SU-DHL-6 (cell line): ENCODE data around the gene TTC16.

ENCODE experiments used
- EZH2phosphoT487 ChIP-seq: fragments of 200-600 bp; sonication (generic), shearing (Covaris generic); conservative IDR thresholded peaks from 2 replicates; pipeline ENCODE4 v1.6.1; 2018; ENCODE audit warnings: mild to moderate bottlenecking, antibody characterized with exemption, low read length, moderate library complexity, mixed read lengths
- TF ChIP-seq, protein P1 (sequence below): fragments of 200-600 bp; sonication (generic); IDR thresholded peaks from one replicate; pipeline ENCODE4 v1.5.1; 2017; ENCODE audit warnings: antibody characterized with exemption, mild to moderate bottlenecking, low read length, moderate library complexity; ENCODE audit not compliant: insufficient read depth, poor library complexity, severe bottlenecking

DNA sequence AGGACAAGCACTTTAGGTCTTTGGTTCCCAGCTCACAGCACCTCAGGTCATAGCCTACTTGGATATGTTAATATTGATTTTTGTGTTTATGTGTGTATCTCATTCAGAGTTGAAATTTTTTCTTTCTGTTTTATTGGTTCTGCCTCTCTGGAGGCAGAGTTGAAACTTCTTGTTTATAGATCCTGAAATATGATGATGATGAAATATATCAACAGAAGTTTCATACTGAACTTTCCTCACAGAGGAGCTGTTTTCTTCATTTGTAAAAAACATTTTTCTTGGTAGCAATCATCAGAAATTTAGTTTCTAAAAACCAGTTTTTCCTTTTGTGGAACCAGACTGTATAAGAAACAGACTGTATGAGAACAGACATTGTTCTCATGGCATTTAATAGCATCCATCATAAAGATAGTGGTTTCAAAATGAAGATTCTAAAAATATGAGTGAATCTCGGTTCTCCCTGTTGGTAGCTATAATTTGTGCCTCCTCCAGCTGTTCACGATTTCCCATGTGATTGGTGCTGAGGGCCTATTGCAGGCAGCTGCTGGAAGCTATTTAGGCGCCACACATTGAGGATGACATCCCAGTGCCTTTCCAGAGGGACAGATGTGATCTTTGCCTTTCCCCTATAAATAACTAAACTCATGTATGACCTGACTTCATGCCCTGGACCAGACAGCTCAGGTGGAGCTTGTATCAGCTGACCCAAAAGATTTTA is 48.6 kb upstream of the TTC16 start:
- TF ChIP-seq, protein P1, sequence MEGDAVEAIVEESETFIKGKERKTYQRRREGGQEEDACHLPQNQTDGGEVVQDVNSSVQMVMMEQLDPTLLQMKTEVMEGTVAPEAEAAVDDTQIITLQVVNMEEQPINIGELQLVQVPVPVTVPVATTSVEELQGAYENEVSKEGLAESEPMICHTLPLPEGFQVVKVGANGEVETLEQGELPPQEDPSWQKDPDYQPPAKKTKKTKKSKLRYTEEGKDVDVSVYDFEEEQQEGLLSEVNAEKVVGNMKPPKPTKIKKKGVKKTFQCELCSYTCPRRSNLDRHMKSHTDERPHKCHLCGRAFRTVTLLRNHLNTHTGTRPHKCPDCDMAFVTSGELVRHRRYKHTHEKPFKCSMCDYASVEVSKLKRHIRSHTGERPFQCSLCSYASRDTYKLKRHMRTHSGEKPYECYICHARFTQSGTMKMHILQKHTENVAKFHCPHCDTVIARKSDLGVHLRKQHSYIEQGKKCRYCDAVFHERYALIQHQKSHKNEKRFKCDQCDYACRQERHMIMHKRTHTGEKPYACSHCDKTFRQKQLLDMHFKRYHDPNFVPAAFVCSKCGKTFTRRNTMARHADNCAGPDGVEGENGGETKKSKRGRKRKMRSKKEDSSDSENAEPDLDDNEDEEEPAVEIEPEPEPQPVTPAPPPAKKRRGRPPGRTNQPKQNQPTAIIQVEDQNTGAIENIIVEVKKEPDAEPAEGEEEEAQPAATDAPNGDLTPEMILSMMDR, result no peak
- no peak for TF ChIP-seq EZH2phosphoT487
